Spleen (tissue), 11 donors: Measurements from ENCODE around the gene FGD4. TPM values are rescaled to one million over a fixed set of nuclear protein-coding genes. Genes with fewer than 3 reads are reported as not detected.

Experiments used
- DNase-seq: peaks from one replicate; pipeline ENCODE4 v3.0.0-alpha.2; 2020
- H3K27ac ChIP-seq, 8 donors: fragments of 200-600 bp; sonication (generic) in 7 of 8; 1 replicate in 4 of 8; 2 replicates in 4 of 8; pipeline versions ENCODE4 v1.5.0 to v1.8.0; 2016 to 2021; ENCODE audit warnings: inconsistent platforms in 4 of 8, mild to moderate bottlenecking in 4 of 8, moderate library complexity in 1 of 8
- H3K27me3 ChIP-seq, 7 donors: fragments of 200-600 bp; sonication (generic) in 6 of 7; replicated peaks in 1 of 7; 1 replicate in 4 of 7; 2 replicates in 3 of 7; pipeline versions ENCODE4 v1.5.0 to v1.8.0; 2016 to 2021; ENCODE audit warnings: inconsistent platforms in 3 of 7, mild to moderate bottlenecking in 1 of 7
- H3K36me3 ChIP-seq, 6 donors: fragments of 200-600 bp; sonication (generic) in 5 of 6; 1 replicate in 4 of 6; 2 replicates in 2 of 6; pipeline versions ENCODE4 v1.5.0 to v1.8.0; 2016 to 2021; ENCODE audit warnings: inconsistent platforms in 2 of 6
- H3K4me1 ChIP-seq, 6 donors: fragments of 200-600 bp; sonication (generic) in 5 of 6; 1 replicate in 3 of 6; 2 replicates in 3 of 6; pipeline versions ENCODE4 v1.5.0 to v1.8.0; 2016 to 2021; ENCODE audit warnings: inconsistent platforms in 3 of 6
- H3K4me3 ChIP-seq, 8 donors: fragments of 200-600 bp; sonication (generic) in 7 of 8; 1 replicate in 4 of 8; 2 replicates in 4 of 8; pipeline versions ENCODE4 v1.5.0 to v1.8.0; 2016 to 2021; ENCODE audit warnings: inconsistent platforms in 4 of 8, mild to moderate bottlenecking in 4 of 8, moderate library complexity in 2 of 8
- H3K9me3 ChIP-seq, 8 donors: fragments of 200-600 bp; sonication (generic) in 7 of 8; 1 replicate in 4 of 8; 2 replicates in 4 of 8; pipeline versions ENCODE4 v1.5.0 to v1.8.0; 2016 to 2021; ENCODE audit warnings: inconsistent platforms in 4 of 8
- POLR2A ChIP-seq, 3 donors: fragments of 450-650 bp; IDR thresholded peaks; one replicate each; pipeline ENCODE4 v1.5.1; 2017; ENCODE audit warnings: antibody characterized with exemption in 3 of 3, mild to moderate bottlenecking in 1 of 3
- POLR2AphosphoS5 ChIP-seq, 3 donors: sonication (generic); formaldehyde crosslinking; IDR thresholded peaks; one replicate each; pipeline ENCODE4 v1.5.1; 2017; ENCODE audit warnings: antibody characterized with exemption in 3 of 3
- WGBS, 5 donors: extraction: QIAGEN DNeasy Blood & Tissue Kit in 3 of 5; methylation state at CpG; one replicate each; pipeline versions ENCODE4 v1.1.5 to v1.1.7; 2013 to 2018; 5-methylcytosine and 5-hydroxymethylcytosine counted together
- intact Hi-C: fragments of 100-400 bp; cut with DNase I; formaldehyde crosslinking; loops from one replicate; pipeline ENCODE4 v1.15.0; 2023; ENCODE audit warnings: low total_unique reads
- polyA plus RNA-seq, 3 donors: library from polyadenylated mRNA; stranded (reverse); fragments of 200-250 nt; gene quantifications; one replicate each; pipeline ENCODE4 v1.2.1, GENCODE V29; 2013
- total RNA-seq, 7 donors: library from RNA; depleted of rRNA in 3 of 7; stranded (reverse); fragments of >200 nt in 3 of 7; fragmentation: NEBNext Ultra II Directional in 4 of 7; extraction: Animal tissue kit (Norgen Biotek cat#: 25700) in 4 of 7; gene quantifications; one replicate each; pipeline versions ENCODE4 v1.1.0 to v1.2.1, GENCODE V29; 2016 to 2021
- TF ChIP-seq, protein P1 (sequence below), 11 experiments: fragments of 200-600 bp in 7 of 11; fragments of 450-650 bp in 4 of 11; sonication (generic) in 4 of 11; IDR thresholded peaks in 8 of 11; conservative IDR thresholded peaks in 3 of 11; 1 replicate in 7 of 11; 2 replicates in 4 of 11; pipeline versions ENCODE4 v1.4.0 to v1.8.0; 2016 to 2021; ENCODE audit warnings: antibody characterized with exemption in 11 of 11, inconsistent platforms in 4 of 11, mild to moderate bottlenecking in 1 of 11
- donor health status: healthy with polysubstance abuse.
- donor health status: DM: no; HTN: no; CAD: no; lungs with moderate emphysema.
- donor health status: DM: no; HTN: no; CAD: no.
- donor health status: Bipolar disorder and iron deficiency.
- donor health status: healthy.
- donor health status: DM: no; HTN: no; CAD: no.
- donor health status: DM: yes; HTN: yes; CAD: no.

The FGD4 gene
- total and polyA plus RNA-seq, 10 donors: 1.0 to 44.4 (median 25.7) TPM

DNA sequence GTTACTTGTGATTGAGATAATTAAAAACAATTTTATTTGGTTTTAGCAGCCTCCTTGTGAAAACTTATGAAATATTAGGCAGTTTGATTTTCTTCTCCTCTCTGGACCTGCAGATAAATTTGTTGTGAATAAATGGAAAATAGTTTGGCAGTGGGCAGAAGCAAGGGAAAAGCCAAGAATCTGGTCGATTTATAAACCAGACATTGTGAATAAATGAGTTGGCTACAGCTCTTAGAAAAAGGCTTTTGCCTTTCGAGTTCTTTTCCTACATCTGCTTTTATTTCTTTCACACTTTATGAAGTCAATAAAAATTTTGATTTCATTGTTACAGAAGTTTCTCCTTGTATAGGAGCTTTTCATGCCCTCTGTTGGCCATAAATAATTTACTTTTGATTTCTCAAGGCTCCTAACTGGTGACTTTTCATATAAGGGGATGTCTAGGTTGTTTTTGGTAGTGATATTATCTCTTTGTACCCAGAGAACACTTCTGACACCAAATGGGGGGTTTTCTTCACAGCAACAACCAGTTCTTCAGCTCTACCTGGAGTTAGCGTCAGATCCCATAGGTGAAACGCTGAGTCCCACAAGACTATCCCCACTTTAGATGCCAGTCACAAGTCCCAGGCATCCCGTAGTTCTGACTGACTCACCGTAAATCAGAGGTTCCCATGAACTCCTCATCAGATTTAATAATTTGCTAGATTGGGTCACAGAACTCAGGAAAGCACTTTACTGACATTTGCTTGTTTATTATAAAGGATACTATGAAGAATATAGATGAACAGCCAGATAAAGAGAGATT, 143.3 kb downstream of the FGD4 start:
- H3K36me3 ChIP-seq: no peaks in the 10 kb centered on the region
- 86 to 95% (median 91%) methylated on average over 6 of the region's 6 CpGs for WGBS, 5 donors
- no peaks in the 10 kb centered on the region for H3K9me3 ChIP-seq
- H3K27me3 ChIP-seq: no peaks in the 10 kb centered on the region
- DNase-seq: no peak
- TF ChIP-seq, protein P1, sequence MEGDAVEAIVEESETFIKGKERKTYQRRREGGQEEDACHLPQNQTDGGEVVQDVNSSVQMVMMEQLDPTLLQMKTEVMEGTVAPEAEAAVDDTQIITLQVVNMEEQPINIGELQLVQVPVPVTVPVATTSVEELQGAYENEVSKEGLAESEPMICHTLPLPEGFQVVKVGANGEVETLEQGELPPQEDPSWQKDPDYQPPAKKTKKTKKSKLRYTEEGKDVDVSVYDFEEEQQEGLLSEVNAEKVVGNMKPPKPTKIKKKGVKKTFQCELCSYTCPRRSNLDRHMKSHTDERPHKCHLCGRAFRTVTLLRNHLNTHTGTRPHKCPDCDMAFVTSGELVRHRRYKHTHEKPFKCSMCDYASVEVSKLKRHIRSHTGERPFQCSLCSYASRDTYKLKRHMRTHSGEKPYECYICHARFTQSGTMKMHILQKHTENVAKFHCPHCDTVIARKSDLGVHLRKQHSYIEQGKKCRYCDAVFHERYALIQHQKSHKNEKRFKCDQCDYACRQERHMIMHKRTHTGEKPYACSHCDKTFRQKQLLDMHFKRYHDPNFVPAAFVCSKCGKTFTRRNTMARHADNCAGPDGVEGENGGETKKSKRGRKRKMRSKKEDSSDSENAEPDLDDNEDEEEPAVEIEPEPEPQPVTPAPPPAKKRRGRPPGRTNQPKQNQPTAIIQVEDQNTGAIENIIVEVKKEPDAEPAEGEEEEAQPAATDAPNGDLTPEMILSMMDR (IDR thresholded peaks at IDR 0.05 in 8 of 11, conservative IDR thresholded peaks at IDR 0.05 in 3 of 11): no peak
- TF ChIP-seq POLR2A (IDR thresholded peaks at IDR 0.05): no peak
- no peak for TF ChIP-seq POLR2AphosphoS5 (IDR thresholded peaks at IDR 0.05)
- intact Hi-C loops: no loop called here
- peak overlapping the region in 3 of 8 donors; percentile 45 to 66 (median 54) for H3K27ac ChIP-seq
- H3K4me3 ChIP-seq: no peak overlapping the region
- peaks cover 7 to 74% (median 22%) of the 10 kb centered on the region in 6 donors for H3K4me1 ChIP-seq

DNA sequence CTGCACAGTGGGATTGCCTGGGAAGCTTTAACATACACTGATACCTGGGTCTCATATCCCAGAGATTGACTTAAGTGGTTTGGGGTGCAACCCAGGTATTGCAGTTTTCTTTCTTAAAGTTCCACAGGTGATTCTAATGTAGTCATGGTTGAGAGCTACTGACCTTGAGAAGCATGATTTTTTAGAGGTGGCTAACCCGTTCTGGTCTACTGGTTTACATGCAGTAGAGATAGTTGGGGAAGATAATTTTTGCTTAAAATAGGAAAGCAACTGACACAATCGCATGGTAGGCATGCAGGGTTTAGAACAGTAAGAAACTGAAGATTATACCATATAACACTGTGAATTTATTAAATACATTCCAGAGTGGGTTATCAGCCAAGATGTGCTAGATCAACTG, 145.5 kb downstream of the FGD4 start:
- no peaks in the 10 kb centered on the region for H3K36me3 ChIP-seq
- no peaks in the 10 kb centered on the region for H3K9me3 ChIP-seq
- no peak overlapping the region for H3K27ac ChIP-seq
- TF ChIP-seq POLR2AphosphoS5 (IDR thresholded peaks at IDR 0.05) (no peak), POLR2A (IDR thresholded peaks at IDR 0.05) (no peak)
- TF ChIP-seq, protein P1 (IDR thresholded peaks at IDR 0.05 in 8 of 11, conservative IDR thresholded peaks at IDR 0.05 in 3 of 11): no peak
- 71 to 84% (median 76%) methylated on average over 2 of the region's 2 CpGs for WGBS, 5 donors
- no peaks in the 10 kb centered on the region for H3K27me3 ChIP-seq
- DNase-seq: no peak
- H3K4me3 ChIP-seq: no peak overlapping the region
- peaks cover 19 to 80% (median 43%) of the 10 kb centered on the region in 6 donors for H3K4me1 ChIP-seq
- intact Hi-C loops: no loop called here

DNA sequence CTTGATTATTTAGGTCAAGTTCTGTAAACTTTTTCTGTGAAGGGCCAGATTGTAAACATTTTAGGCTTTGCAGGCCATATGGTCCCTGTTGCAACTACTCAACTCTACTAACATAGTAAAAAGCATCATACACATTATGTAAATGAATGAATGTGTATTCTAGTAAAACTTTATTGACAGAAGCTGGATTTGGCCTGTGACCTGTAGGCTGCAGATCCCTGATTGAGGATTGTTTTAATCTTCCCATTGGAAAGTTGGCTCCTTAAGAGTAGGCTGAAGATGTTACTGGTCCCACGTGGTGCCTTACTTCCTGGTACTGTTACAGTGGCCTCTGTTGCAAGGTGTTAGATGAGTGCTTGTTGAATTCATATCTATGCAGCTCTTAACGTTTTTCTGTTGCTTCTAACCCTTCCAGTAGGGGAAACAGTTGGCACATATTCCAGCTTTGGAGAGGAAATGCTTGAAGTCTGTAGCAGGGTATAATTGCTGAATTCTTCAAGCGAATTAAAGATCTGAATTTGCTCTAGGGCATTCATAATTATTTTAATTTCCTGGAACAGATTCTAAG, 146.1 kb downstream of the FGD4 start:
- H3K4me1 ChIP-seq: peaks cover 19 to 80% (median 47%) of the 10 kb centered on the region in 6 donors
- no peak for TF ChIP-seq POLR2A (IDR thresholded peaks at IDR 0.05)
- DNase-seq: no peak
- H3K27ac ChIP-seq: no peak overlapping the region
- no peaks in the 10 kb centered on the region for H3K9me3 ChIP-seq
- WGBS, 5 donors: 23 to 36% (median 26%) methylated on average over 3 of the region's 3 CpGs
- no peak overlapping the region for H3K4me3 ChIP-seq
- H3K27me3 ChIP-seq: no peaks in the 10 kb centered on the region
- intact Hi-C loops: no loop called here
- H3K36me3 ChIP-seq: no peaks in the 10 kb centered on the region

DNA sequence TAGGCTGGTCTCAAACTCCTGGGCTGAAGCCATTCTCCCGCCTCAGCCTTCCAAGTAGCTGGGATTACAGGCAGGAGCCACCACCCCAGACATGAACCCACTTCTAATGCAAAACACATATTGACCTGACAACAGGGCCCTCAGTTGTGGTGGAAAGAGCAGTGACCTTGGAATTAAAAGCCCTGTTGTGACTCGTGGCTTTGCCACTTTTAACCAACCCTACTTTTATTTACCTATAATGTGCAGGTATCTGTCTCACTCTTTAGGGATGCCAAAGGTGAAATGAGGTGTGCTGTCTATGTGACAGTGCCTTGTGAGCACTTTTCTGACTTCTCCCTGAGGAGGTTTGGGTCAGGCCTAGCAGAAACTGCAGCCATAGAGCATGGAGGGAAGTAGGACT, 146.9 kb downstream of the FGD4 start:
- Histone ChIP-seq H3K27me3 (no peaks in the 10 kb centered on the region), H3K9me3 (no peaks in the 10 kb centered on the region), H3K27ac (no peak overlapping the region), H3K4me1 (peaks cover 19 to 79% (median 44%) of the 10 kb centered on the region in 6 donors), H3K4me3 (no peak overlapping the region), H3K36me3 (no peaks in the 10 kb centered on the region)
- WGBS, 5 donors: 73 to 95% (median 82%) methylated on average over 2 of the region's 2 CpGs
- no peak for DNase-seq
- intact Hi-C loops: no loop called here
- TF ChIP-seq POLR2A (IDR thresholded peaks at IDR 0.05) (no peak), POLR2AphosphoS5 (IDR thresholded peaks at IDR 0.05) (no peak)
- TF ChIP-seq, protein P1 (IDR thresholded peaks at IDR 0.05 in 8 of 11, conservative IDR thresholded peaks at IDR 0.05 in 3 of 11): no peak
